AG09309 (cell line): ENCODE data around the gene ADAT3.

Experiments
- DNase-seq: peaks from one replicate; pipeline ENCODE4 v3.0.0-alpha.2; 2010; ENCODE audit warnings: low read depth
- H3K4me3 ChIP-seq: 2 replicates; pipeline ENCODE4 v1.5.1; 2011; ENCODE audit warnings: mild to moderate bottlenecking, low read depth, low read length, moderate library complexity; ENCODE audit not compliant: control insufficient read depth
- CTCF ChIP-seq: IDR thresholded peaks from 2 replicates; pipeline ENCODE4 v1.5.1; 2011; ENCODE audit warnings: mild to moderate bottlenecking, low read depth, low read length, inconsistent platforms; ENCODE audit not compliant: insufficient read depth, control insufficient read depth; ENCODE audit errors: missing control alignments

The ADAT3 gene

GRCh38 chr19:1935484-1936208, 30.4 kb downstream of the ADAT3 start:
- DNase-seq = no peak
- TF ChIP-seq CTCF = no peak
- no peak overlapping the region for H3K4me3 ChIP-seq

- DNase-seq = no peak
- H3K4me3 ChIP-seq = no peak overlapping the region
- no peak for TF ChIP-seq CTCF
Measured at GRCh38 chr19:1936430-1936829, 31.2 kb downstream of the ADAT3 start.

- TF ChIP-seq CTCF = no peak
- no peak for DNase-seq
Measured at GRCh38 chr19:1936916-1937610, 31.9 kb downstream of the ADAT3 start.

GRCh38 chr19:1938071-1938470, 32.9 kb downstream of the ADAT3 start:
- H3K4me3 ChIP-seq = no peak overlapping the region
- DNase-seq = no peak
- TF ChIP-seq CTCF = no peak

More at GRCh38 chr19:1936916-1937610, 31.9 kb downstream of the ADAT3 start:
- H3K4me3 ChIP-seq = no peak overlapping the region

- TF ChIP-seq CTCF = no peak
- no peak for DNase-seq
- peak within 1 kb of the TSS; percentile 72 for H3K4me3 ChIP-seq
Measured at GRCh38 chr19:1941146-1942077, 36.2 kb downstream of the ADAT3 start, which contains the start of gene CSNK1G2. Gene CSNK1G2 (plus strand): TSS chr19:1941172. CDS start chr19:1969773, 28,601 bp downstream.
